B cell (primary cell): ENCODE data around the gene TAX1BP3.

Source experiments
- EZH2 ChIP-seq: IDR thresholded peaks from 2 replicates; pipeline ENCODE4 v1.6.1; 2012; ENCODE audit warnings: borderline replicate concordance, low read depth, mild to moderate bottlenecking, moderate library complexity, low read length; ENCODE audit not compliant: insufficient read depth, poor library complexity, severe bottlenecking
- TF ChIP-seq, protein P1 (sequence below): fragments of 200-600 bp; IDR thresholded peaks from one replicate; pipeline ENCODE4 v1.8.0; 2022; ENCODE audit warnings: antibody characterized with exemption, mild to moderate bottlenecking

DNA sequence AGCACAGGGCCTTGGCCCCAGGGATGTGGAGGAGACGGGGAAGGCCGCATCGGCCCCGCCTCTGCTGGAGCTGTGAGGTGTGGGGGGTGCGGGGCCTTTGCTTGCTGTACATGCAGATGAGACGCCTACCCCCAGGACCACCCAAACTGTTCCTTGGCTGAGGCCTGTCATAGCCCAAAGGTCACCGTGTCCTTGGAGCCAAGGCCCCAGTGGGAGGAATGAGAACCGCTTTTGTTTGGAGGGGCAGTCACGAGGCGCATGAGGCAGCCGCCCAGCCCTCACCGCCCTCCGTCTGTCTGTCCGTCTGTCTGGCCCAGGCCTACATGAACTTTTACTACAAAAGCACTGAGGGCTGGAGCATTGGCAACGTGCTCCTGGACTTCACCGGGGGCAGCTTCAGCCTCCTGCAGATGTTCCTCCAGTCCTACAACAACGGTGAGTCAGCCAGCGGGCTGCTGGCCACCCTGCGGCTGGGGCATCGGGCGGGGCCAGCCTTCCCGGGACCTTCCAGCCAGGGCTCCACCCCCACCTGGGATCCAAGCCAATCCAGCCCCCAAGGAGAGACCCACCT is 8.8 kb downstream of the TAX1BP3 start:
- TF ChIP-seq, protein P1, sequence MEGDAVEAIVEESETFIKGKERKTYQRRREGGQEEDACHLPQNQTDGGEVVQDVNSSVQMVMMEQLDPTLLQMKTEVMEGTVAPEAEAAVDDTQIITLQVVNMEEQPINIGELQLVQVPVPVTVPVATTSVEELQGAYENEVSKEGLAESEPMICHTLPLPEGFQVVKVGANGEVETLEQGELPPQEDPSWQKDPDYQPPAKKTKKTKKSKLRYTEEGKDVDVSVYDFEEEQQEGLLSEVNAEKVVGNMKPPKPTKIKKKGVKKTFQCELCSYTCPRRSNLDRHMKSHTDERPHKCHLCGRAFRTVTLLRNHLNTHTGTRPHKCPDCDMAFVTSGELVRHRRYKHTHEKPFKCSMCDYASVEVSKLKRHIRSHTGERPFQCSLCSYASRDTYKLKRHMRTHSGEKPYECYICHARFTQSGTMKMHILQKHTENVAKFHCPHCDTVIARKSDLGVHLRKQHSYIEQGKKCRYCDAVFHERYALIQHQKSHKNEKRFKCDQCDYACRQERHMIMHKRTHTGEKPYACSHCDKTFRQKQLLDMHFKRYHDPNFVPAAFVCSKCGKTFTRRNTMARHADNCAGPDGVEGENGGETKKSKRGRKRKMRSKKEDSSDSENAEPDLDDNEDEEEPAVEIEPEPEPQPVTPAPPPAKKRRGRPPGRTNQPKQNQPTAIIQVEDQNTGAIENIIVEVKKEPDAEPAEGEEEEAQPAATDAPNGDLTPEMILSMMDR, result no peak
- TF ChIP-seq EZH2, result no peak
